Choroid plexus epithelial cell (primary cell): ENCODE measurements around the gene IL6R.

ENCODE experiments used
- DNase-seq: peaks from one replicate; pipeline ENCODE4 v3.0.0-alpha.2; 2010; ENCODE audit warnings: low read depth
- H3K4me3 ChIP-seq: 2 replicates; pipeline ENCODE4 v1.5.1; 2011; ENCODE audit warnings: low read depth, mild to moderate bottlenecking, control low read depth, low read length, moderate library complexity
- CTCF ChIP-seq: conservative IDR thresholded peaks from 2 replicates; pipeline ENCODE4 v1.5.1; 2011; ENCODE audit warnings: low read depth, mild to moderate bottlenecking, control low read depth, inconsistent platforms, low read length, moderate library complexity

Gene IL6R

GRCh38 chr1:154402409-154402921 is 2.7 kb upstream of the IL6R start:
- TF ChIP-seq CTCF: no peak
- H3K4me3 ChIP-seq: no peak overlapping the region
- no peak for DNase-seq

- no peak for DNase-seq
- no peak overlapping the region for H3K4me3 ChIP-seq
- TF ChIP-seq CTCF: no peak
Observed at GRCh38 chr1:154403261-154403943, 1.7 kb upstream of the IL6R start.

GRCh38 chr1:154403983-154404382 is 1.2 kb upstream of the IL6R start:
- H3K4me3 ChIP-seq: no peak overlapping the region
- DNase-seq: no peak
- TF ChIP-seq CTCF: no peak

GRCh38 chr1:154404511-154404931 is 622 bp upstream of the IL6R start:
- no peak for TF ChIP-seq CTCF
- DNase-seq: no peak
- no peak overlapping the region for H3K4me3 ChIP-seq

- peak; percentile 29 for TF ChIP-seq CTCF
- H3K4me3 ChIP-seq: peak overlapping the region; percentile 67
- DNase-seq: peak; percentile 24
Observed at GRCh38 chr1:154405747-154406571, 816 bp downstream of the IL6R start.

- no peak for TF ChIP-seq CTCF
- no peak for DNase-seq
- peak overlapping the region; percentile 67 for H3K4me3 ChIP-seq
Observed at GRCh38 chr1:154406572-154406879, 1.4 kb downstream of the IL6R start.

GRCh38 chr1:154406886-154407197 is 1.7 kb downstream of the IL6R start:
- no peak for TF ChIP-seq CTCF
- no peak overlapping the region for H3K4me3 ChIP-seq
- no peak for DNase-seq
